Stomach (tissue), 9 donors: ENCODE measurements around the gene CARD14. TPM values are rescaled to one million over a fixed set of nuclear protein-coding genes. Genes with fewer than 3 reads are reported as not detected.

ENCODE experiments used
- DNase-seq, 2 donors: peaks; one replicate each; pipeline versions ENCODE4 v3.0.0 to v3.0.0-alpha.2; 2013 to 2019
- H3K27ac ChIP-seq, 5 donors: fragments of 200-600 bp in 4 of 5; sonication (generic) in 4 of 5; one replicate each; pipeline ENCODE4 v1.5.1; 2013 to 2019; ENCODE audit warnings: mild to moderate bottlenecking in 1 of 5, moderate library complexity in 1 of 5
- H3K27me3 ChIP-seq, 3 donors: fragments of 200-600 bp; sonication (generic); one replicate each; pipeline ENCODE4 v1.5.1; 2017 to 2019; ENCODE audit warnings: mixed run types in 1 of 3
- H3K36me3 ChIP-seq, 4 donors: fragments of 200-600 bp; sonication (generic); 1 replicate in 3 of 4; 2 replicates in 1 of 4; pipeline ENCODE4 v1.5.1; 2016 to 2019
- H3K4me1 ChIP-seq, 4 donors: fragments of 200-600 bp; sonication (generic); one replicate each; pipeline ENCODE4 v1.5.1; 2016 to 2019
- H3K4me3 ChIP-seq, 4 donors: fragments of 200-600 bp; sonication (generic) in 3 of 4; one replicate each; pipeline ENCODE4 v1.5.1; 2016 to 2019; ENCODE audit warnings: mild to moderate bottlenecking in 1 of 4
- H3K9me3 ChIP-seq, 4 donors: fragments of 200-600 bp; sonication (generic); one replicate each; pipeline ENCODE4 v1.5.1; 2016 to 2019
- EP300 ChIP-seq: sonication (generic); formaldehyde crosslinking; IDR thresholded peaks from one replicate; pipeline ENCODE4 v1.6.1; 2017; ENCODE audit warnings: antibody characterized with exemption
- POLR2A ChIP-seq, 4 donors: fragments of 450-650 bp; IDR thresholded peaks; one replicate each; pipeline ENCODE4 v1.6.1; 2016; ENCODE audit warnings: antibody characterized with exemption in 4 of 4, control low read depth in 2 of 4, mild to moderate bottlenecking in 1 of 4, moderate library complexity in 1 of 4
- POLR2AphosphoS5 ChIP-seq, 3 donors: sonication (generic); formaldehyde crosslinking; IDR thresholded peaks; one replicate each; pipeline ENCODE4 v1.6.1; 2016; ENCODE audit warnings: antibody characterized with exemption in 3 of 3
- WGBS, 5 donors: extraction: QIAGEN DNeasy Blood & Tissue Kit in 3 of 5; methylation state at CpG; one replicate each; pipeline versions ENCODE4 v1.1.5 to v1.1.7; 2013 to 2018; 5-methylcytosine and 5-hydroxymethylcytosine counted together
- intact Hi-C: fragments of 100-400 bp; cut with DNase I; formaldehyde crosslinking; loops from one replicate; pipeline ENCODE4 v1.15.1; 2023; ENCODE audit warnings: low total_unique reads
- polyA plus RNA-seq, 3 donors: library from polyadenylated mRNA; stranded (reverse); fragments of 200-250 nt; gene quantifications; one replicate each; pipeline ENCODE4 v1.2.3, GENCODE V29; 2013
- total RNA-seq, 5 donors: library from RNA; depleted of rRNA; stranded (reverse); fragments of >200 nt; gene quantifications; one replicate each; pipeline versions ENCODE4 v1.1.0 to v1.2.3, GENCODE V29; 2014 to 2016
- TF ChIP-seq, protein P1 (sequence below), 7 experiments: fragments of 450-650 bp in 4 of 7; fragments of 200-600 bp in 3 of 7; sonication (generic) in 3 of 7; IDR thresholded peaks; one replicate each; pipeline ENCODE4 v1.5.1; 2016 to 2019; ENCODE audit warnings: antibody characterized with exemption in 7 of 7, control low read depth in 2 of 7, mild to moderate bottlenecking in 1 of 7
- donor health status: healthy with polysubstance abuse.
- donor health status: Bipolar disorder and iron deficiency.
- donor health status: healthy.

The CARD14 gene
- total and polyA plus RNA-seq, 8 donors = 0.12 to 10.5 (median 3.3) TPM; not detected in 4

DNA sequence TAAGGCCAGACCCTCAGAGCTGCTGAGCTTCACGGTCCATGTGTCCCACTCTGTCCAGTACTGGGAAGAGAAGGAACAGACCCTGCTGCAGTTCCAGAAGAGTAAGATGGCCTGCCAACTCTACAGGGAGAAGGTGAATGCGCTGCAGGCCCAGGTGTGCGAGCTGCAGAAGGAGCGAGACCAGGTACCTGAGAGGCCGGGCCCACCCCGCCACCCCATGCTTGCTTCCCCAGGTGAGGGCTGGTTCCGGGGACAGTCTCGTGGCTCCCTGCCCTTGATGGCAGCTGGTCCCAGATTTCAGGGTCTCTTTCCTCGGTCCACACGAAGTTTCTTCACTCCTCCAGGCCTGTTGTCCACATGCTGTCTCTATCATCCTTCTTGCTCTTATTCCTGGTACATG, 20.9 kb downstream of the CARD14 start:
- Histone ChIP-seq H3K36me3 (no peaks in the 10 kb centered on the region), H3K4me1 (peaks cover 11 to 16% (median 13%) of the 10 kb centered on the region in 4 donors), H3K9me3 (no peaks in the 10 kb centered on the region), H3K4me3 (no peak overlapping the region), H3K27me3 (peaks cover 0 to 44% (median 0%) of the 10 kb centered on the region in 3 donors), H3K27ac (no peak overlapping the region)
- intact Hi-C loops = no loop called here
- no peak for DNase-seq
- TF ChIP-seq POLR2AphosphoS5 (IDR thresholded peaks at IDR 0.05) = no peak
- no peak for TF ChIP-seq EP300
- TF ChIP-seq, protein P1, sequence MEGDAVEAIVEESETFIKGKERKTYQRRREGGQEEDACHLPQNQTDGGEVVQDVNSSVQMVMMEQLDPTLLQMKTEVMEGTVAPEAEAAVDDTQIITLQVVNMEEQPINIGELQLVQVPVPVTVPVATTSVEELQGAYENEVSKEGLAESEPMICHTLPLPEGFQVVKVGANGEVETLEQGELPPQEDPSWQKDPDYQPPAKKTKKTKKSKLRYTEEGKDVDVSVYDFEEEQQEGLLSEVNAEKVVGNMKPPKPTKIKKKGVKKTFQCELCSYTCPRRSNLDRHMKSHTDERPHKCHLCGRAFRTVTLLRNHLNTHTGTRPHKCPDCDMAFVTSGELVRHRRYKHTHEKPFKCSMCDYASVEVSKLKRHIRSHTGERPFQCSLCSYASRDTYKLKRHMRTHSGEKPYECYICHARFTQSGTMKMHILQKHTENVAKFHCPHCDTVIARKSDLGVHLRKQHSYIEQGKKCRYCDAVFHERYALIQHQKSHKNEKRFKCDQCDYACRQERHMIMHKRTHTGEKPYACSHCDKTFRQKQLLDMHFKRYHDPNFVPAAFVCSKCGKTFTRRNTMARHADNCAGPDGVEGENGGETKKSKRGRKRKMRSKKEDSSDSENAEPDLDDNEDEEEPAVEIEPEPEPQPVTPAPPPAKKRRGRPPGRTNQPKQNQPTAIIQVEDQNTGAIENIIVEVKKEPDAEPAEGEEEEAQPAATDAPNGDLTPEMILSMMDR (IDR thresholded peaks at IDR 0.05) = no peak
- no peak for TF ChIP-seq POLR2A (IDR thresholded peaks at IDR 0.05)
- 87 to 95% (median 94%) methylated on average over 10 of the region's 10 CpGs for WGBS, 5 donors

DNA sequence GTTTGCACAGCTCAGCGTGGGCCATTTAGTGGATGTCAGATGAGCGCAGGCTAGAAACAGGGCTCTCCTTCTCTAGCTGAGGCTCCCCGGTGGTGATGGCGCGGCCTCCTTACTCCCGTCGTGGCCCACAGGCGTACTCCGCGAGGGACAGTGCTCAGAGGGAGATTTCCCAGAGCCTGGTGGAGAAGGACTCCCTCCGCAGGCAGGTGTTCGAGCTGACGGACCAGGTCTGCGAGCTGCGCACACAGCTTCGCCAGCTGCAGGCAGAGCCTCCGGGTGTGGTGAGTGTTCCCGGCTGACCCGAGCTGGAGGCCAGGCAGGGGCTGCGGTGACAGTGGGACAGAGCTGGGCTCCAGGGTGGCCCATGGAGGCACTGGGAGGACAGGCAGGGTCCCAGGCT, 21.4 kb downstream of the CARD14 start:
- Histone ChIP-seq H3K4me1 (peaks cover 11 to 16% (median 13%) of the 10 kb centered on the region in 4 donors), H3K27ac (no peak overlapping the region), H3K9me3 (no peaks in the 10 kb centered on the region), H3K27me3 (peaks cover 0 to 46% (median 0%) of the 10 kb centered on the region in 3 donors), H3K36me3 (no peaks in the 10 kb centered on the region), H3K4me3 (no peak overlapping the region)
- no peak for DNase-seq
- 82 to 86% (median 85%) methylated on average over 19 to 20 of the region's 20 CpGs for WGBS, 5 donors
- intact Hi-C loops = no loop called here
- TF ChIP-seq POLR2A (IDR thresholded peaks at IDR 0.05) (no peak), EP300 (no peak), POLR2AphosphoS5 (IDR thresholded peaks at IDR 0.05) (no peak)
- TF ChIP-seq, protein P1 (IDR thresholded peaks at IDR 0.05) = no peak

DNA sequence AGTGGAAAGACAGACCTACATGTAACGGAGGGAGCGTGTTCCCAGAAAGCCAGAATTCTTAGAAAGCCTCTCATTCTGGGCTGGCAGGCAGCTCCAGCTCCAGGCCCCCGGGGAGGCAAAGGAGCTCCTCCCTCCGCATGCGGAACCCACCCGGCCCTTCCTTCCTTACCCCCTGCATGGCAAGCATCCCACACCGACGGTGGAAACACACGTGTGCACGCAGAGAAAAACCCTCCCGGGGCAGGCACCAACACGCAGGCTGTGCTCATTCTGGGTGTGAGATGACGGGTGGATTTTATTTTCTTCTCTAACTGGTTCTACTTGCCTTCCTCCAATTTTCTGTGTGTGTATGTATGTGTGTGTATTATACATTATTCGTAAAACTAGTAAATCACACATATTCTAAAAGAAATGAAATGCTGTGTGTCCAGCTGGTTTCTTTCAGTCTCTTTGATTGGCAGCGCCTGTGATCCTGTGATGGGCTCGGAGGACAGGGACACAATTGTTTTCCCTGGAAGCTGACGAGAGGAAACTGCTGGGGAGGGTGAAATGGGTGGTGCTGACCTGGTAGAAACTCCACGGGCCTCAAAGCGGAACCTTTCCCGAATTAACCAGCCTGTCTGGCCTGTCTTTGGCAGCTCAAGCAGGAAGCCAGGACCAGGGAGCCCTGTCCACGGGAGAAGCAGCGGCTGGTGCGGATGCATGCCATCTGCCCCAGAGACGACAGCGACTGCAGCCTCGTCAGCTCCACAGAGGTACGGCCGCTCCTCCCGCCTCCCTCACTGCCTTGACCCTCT, 22.2 kb downstream of the CARD14 start:
- Histone ChIP-seq H3K27ac (no peak overlapping the region), H3K4me1 (peaks cover 9 to 14% (median 11%) of the 10 kb centered on the region in 4 donors), H3K4me3 (no peak overlapping the region), H3K36me3 (no peaks in the 10 kb centered on the region), H3K27me3 (peaks cover 0 to 46% (median 0%) of the 10 kb centered on the region in 3 donors), H3K9me3 (no peaks in the 10 kb centered on the region)
- no peak for TF ChIP-seq EP300
- no peak for TF ChIP-seq POLR2AphosphoS5 (IDR thresholded peaks at IDR 0.05)
- TF ChIP-seq, protein P1 (IDR thresholded peaks at IDR 0.05) = no peak
- no peak for TF ChIP-seq POLR2A (IDR thresholded peaks at IDR 0.05)
- WGBS, 5 donors = 61 to 66% (median 65%) methylated on average over 28 to 29 of the region's 29 CpGs
- intact Hi-C loops = no loop called here
- DNase-seq = peak in 1 of 2 donors; percentile 52

DNA sequence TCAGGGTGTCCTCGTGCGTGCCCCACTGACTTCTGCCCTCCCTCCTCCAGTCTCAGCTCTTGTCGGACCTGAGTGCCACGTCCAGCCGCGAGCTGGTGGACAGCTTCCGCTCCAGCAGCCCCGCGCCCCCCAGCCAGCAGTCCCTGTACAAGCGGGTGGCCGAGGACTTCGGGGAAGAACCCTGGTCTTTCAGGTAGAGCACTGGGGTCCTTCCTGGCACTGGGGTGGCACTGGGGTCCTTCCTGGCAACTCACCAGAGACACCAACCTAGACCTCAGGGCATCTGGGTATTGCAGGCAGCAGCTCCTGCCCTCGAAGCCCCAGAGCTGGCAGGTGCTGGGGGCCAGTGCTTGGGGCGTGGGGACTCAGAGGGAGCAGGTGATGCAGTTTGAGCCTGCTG, 25.3 kb downstream of the CARD14 start:
- no peak for TF ChIP-seq POLR2A (IDR thresholded peaks at IDR 0.05)
- no peak for TF ChIP-seq POLR2AphosphoS5 (IDR thresholded peaks at IDR 0.05)
- no peak for TF ChIP-seq EP300
- TF ChIP-seq, protein P1 (IDR thresholded peaks at IDR 0.05) = no peak
- 80 to 86% (median 83%) methylated on average over 9 to 14 of the region's 14 CpGs for WGBS, 5 donors
- no peaks in the 10 kb centered on the region for H3K36me3 ChIP-seq
- intact Hi-C loops = no loop called here
- no peak overlapping the region for H3K27ac ChIP-seq
- no peaks in the 10 kb centered on the region for H3K9me3 ChIP-seq
- no peaks in the 10 kb centered on the region for H3K4me1 ChIP-seq
- no peak for DNase-seq
- peaks cover 0 to 54% (median 0%) of the 10 kb centered on the region in 3 donors for H3K27me3 ChIP-seq
- no peak overlapping the region for H3K4me3 ChIP-seq
